ENCODE results near the gene CXCR6.
A peak's percentile ranks its signal among the peaks of the same experiment; 100 is the strongest.

Gene CXCR6

GRCh38 chr3:45962033-45962432 lies 18.8 kb downstream of the CXCR6 start:
- H3K9me3 Mint-ChIP-seq: no peaks in the 10 kb centered on the region
- H3K36me3 Mint-ChIP-seq (ENCODE audit: low read depth): peaks cover 64% of the 10 kb centered on the region
- no peak overlapping the region for H3K27ac Mint-ChIP-seq
- H3K27me3 Mint-ChIP-seq (ENCODE audit: low read depth): peaks cover 3% of the 10 kb centered on the region
- TF ChIP-seq, protein P1, sequence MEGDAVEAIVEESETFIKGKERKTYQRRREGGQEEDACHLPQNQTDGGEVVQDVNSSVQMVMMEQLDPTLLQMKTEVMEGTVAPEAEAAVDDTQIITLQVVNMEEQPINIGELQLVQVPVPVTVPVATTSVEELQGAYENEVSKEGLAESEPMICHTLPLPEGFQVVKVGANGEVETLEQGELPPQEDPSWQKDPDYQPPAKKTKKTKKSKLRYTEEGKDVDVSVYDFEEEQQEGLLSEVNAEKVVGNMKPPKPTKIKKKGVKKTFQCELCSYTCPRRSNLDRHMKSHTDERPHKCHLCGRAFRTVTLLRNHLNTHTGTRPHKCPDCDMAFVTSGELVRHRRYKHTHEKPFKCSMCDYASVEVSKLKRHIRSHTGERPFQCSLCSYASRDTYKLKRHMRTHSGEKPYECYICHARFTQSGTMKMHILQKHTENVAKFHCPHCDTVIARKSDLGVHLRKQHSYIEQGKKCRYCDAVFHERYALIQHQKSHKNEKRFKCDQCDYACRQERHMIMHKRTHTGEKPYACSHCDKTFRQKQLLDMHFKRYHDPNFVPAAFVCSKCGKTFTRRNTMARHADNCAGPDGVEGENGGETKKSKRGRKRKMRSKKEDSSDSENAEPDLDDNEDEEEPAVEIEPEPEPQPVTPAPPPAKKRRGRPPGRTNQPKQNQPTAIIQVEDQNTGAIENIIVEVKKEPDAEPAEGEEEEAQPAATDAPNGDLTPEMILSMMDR (IDR thresholded peaks at IDR 0.05; ENCODE audit: unreplicated experiment in 3 of 3): no peak
- peaks cover 5% of the 10 kb centered on the region for H3K4me1 Mint-ChIP-seq
- no peak overlapping the region for H3K4me3 Mint-ChIP-seq

DNA sequence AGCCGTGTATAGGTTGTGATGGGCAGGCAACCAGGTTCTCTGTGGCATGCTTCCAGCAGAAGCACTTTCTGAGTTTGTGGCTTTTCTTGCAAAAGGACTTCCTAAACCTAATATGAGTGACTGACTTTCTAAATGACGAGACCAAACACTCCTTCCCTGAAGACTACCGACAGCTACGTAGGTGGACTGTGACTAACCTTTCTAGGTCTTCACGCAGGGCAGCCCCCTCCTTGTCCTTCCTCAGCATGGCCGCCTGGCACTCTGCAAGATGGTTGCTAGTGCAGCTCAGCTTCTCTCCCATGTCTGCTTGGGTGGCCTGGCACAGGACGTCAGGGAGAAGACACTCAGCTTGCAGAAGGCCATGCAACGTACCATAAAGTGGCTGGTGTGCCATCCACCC lies 20.9 kb downstream of the CXCR6 start:
- no peak overlapping the region for H3K27ac Mint-ChIP-seq
- peaks cover 24% of the 10 kb centered on the region for H3K4me1 Mint-ChIP-seq

DNA sequence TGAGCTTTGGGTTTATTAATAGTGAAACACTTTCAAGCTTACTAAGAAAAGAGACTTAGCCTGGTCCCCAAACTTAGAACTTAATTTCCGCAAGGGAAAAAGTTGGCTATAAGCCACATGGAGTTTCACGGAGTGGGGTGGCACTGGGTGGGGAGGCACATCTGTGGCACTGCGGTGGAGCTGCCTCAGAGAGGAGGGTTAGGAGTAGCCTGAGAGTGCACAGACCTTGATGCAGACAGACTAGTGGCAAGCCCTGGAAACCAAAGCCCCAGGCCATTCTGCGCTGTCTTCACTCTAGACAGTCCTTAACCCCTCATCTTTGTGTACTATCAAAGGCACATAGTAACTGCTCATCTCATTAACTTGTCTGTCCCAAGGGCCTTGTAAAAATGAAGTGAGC lies 22.0 kb downstream of the CXCR6 start:
- Mint-ChIP-seq H3K36me3 (ENCODE audit: low read depth) (peaks cover 52% of the 10 kb centered on the region), H3K4me3 (no peak overlapping the region), H3K4me1 (peaks cover 24% of the 10 kb centered on the region), H3K9me3 (no peaks in the 10 kb centered on the region), H3K27ac (no peak overlapping the region), H3K27me3 (ENCODE audit: low read depth) (peaks cover 6% of the 10 kb centered on the region)
- TF ChIP-seq, protein P1 (IDR thresholded peaks at IDR 0.05; ENCODE audit: unreplicated experiment in 3 of 3): no peak

More for the DNA sequence above, 20.9 kb downstream of the CXCR6 start:
- H3K27me3 Mint-ChIP-seq (ENCODE audit: low read depth): peaks cover 6% of the 10 kb centered on the region
- H3K4me3 Mint-ChIP-seq: no peak overlapping the region
- TF ChIP-seq, protein P1 (IDR thresholded peaks at IDR 0.05; ENCODE audit: unreplicated experiment in 3 of 3): no peak
- no peaks in the 10 kb centered on the region for H3K9me3 Mint-ChIP-seq
- peaks cover 62% of the 10 kb centered on the region for H3K36me3 Mint-ChIP-seq (ENCODE audit: low read depth)

DNA sequence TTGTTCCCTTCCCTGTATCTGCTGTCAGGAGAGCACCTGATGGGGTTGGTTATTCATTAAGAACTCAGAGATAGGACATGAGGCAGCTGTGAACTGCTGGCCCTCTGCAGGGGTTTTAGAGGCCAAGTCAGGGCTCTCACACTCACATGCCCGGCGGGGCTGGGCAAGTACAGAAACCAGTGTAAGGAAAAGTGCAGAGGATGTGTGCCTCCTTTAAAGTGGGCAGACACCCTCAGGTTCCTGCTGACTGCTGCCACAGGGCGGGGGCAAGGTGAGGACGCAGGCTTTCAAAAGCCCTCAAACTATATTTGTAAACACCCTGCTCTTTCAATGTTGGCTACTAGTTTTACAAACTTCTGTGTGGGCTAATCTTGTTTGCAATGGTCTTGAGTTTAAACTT lies 22.4 kb downstream of the CXCR6 start:
- H3K36me3 Mint-ChIP-seq (ENCODE audit: low read depth): peaks cover 50% of the 10 kb centered on the region
- TF ChIP-seq, protein P1 (IDR thresholded peaks at IDR 0.05; ENCODE audit: unreplicated experiment in 3 of 3): no peak
- H3K9me3 Mint-ChIP-seq: no peaks in the 10 kb centered on the region
- peaks cover 6% of the 10 kb centered on the region for H3K27me3 Mint-ChIP-seq (ENCODE audit: low read depth)
- H3K4me3 Mint-ChIP-seq: no peak overlapping the region
- no peak overlapping the region for H3K27ac Mint-ChIP-seq
- peaks cover 24% of the 10 kb centered on the region for H3K4me1 Mint-ChIP-seq

GRCh38 chr3:45966371-45966791 lies 23.1 kb downstream of the CXCR6 start:
- Mint-ChIP-seq H3K4me3 (no peak overlapping the region), H3K27me3 (ENCODE audit: low read depth) (peaks cover 6% of the 10 kb centered on the region), H3K27ac (peak overlapping the region in 1 of 3 experiments; percentile 31), H3K4me1 (peaks cover 24% of the 10 kb centered on the region), H3K9me3 (no peaks in the 10 kb centered on the region), H3K36me3 (ENCODE audit: low read depth) (peaks cover 45% of the 10 kb centered on the region)
- TF ChIP-seq, protein P1 (IDR thresholded peaks at IDR 0.05; ENCODE audit: unreplicated experiment in 3 of 3): no peak

DNA sequence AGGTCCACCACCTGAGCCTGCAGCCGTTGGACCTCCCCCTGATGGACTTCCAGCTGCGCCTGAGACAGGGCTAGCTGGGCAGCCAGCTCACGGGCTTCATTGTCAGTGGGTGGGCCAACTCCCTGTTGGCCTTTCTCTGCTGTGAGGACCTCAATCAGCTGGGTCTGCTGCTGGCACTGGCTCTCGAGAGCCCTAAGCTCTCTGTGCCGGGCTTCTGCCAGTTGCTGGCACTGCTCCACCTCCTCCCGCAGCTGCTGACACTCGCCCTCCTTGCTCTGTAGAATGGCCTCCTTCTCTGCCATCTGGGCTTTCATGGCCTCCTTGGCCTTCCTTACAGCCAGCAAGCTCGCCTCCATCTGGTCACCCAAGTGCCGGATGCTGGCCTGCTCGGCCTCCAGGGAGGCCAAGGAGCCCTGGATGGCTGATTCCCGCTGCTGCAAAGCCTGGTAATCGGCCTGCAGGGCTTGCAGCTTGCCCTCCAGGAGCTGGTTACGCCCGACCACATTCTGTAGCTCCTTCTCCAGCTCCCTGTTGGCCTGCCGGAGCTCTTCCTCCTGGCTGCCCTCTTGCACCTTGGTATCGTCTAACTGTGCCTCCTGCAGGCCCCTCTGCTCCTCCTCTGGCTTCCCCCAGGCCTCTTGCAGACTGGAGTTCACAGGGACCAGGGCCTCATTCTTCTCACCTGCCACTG lies 23.8 kb downstream of the CXCR6 start:
- no peaks in the 10 kb centered on the region for H3K9me3 Mint-ChIP-seq
- TF ChIP-seq, protein P1 (IDR thresholded peaks at IDR 0.05; ENCODE audit: unreplicated experiment in 3 of 3): no peak

More for the DNA sequence above, 23.8 kb downstream of the CXCR6 start:
- no peak overlapping the region for H3K27ac Mint-ChIP-seq
- H3K27me3 Mint-ChIP-seq (ENCODE audit: low read depth): peaks cover 6% of the 10 kb centered on the region
- no peak overlapping the region for H3K4me3 Mint-ChIP-seq
- peaks cover 45% of the 10 kb centered on the region for H3K36me3 Mint-ChIP-seq (ENCODE audit: low read depth)
- peaks cover 24% of the 10 kb centered on the region for H3K4me1 Mint-ChIP-seq

Data from nephron (organoid).